Neural cell (in vitro differentiated cells): ENCODE data around the gene MKKS. TPM values are rescaled to one million over a fixed set of nuclear protein-coding genes. Genes with fewer than 3 reads are reported as not detected.

ENCODE experiments used
- H2AFZ ChIP-seq: fragments of 200-600, 300-800 bp; sonication (generic), shearing (Covaris generic); 2 replicates; pipeline ENCODE4 v1.6.0; 2014; ENCODE audit warnings: low read depth, mild to moderate bottlenecking, antibody characterized with exemption, low read length, moderate library complexity
- H3F3A ChIP-seq: fragments of 200-600 bp; shearing (Covaris generic); 2 replicates; pipeline ENCODE4 v1.6.1; 2016; ENCODE audit warnings: mild to moderate bottlenecking, moderate library complexity, mixed read lengths, antibody characterized with exemption, low read length; ENCODE audit not compliant: insufficient read depth, poor library complexity, severe bottlenecking
- H3K27ac ChIP-seq: fragments of 200-600, 300-800 bp; sonication (generic), shearing (Covaris generic); 2 replicates; pipeline ENCODE4 v1.5.1; 2014; ENCODE audit warnings: mild to moderate bottlenecking, low read length, moderate library complexity
- H3K27me3 ChIP-seq: fragments of 300-800, 200-600 bp; sonication (generic), shearing (Covaris generic); 2 replicates; pipeline ENCODE4 v1.6.0; 2014; ENCODE audit warnings: mild to moderate bottlenecking, low read depth, low read length, moderate library complexity; ENCODE audit not compliant: insufficient read depth
- H3K36me3 ChIP-seq: fragments of 300-800, 200-600 bp; sonication (generic), shearing (Covaris generic); 2 replicates; pipeline ENCODE4 v1.5.1; 2014; ENCODE audit warnings: mild to moderate bottlenecking, antibody characterized with exemption, low read length, moderate library complexity; ENCODE audit not compliant: insufficient read depth
- H3K4me2 ChIP-seq: fragments of 300-800, 200-600 bp; sonication (generic), shearing (Covaris generic); 2 replicates; pipeline ENCODE4 v1.6.0; 2014; ENCODE audit warnings: mild to moderate bottlenecking, low read length
- H3K4me3 ChIP-seq: fragments of 300-800, 200-600 bp; sonication (generic), shearing (Covaris generic); 2 replicates; pipeline ENCODE4 v1.5.1; 2014; ENCODE audit warnings: mild to moderate bottlenecking, low read length, moderate library complexity
- H3K79me2 ChIP-seq: fragments of 200-600 bp; shearing (Covaris generic); replicated peaks from 2 replicates; pipeline ENCODE4 v1.6.0; 2014; ENCODE audit warnings: mild to moderate bottlenecking, low read length, moderate library complexity; ENCODE audit not compliant: insufficient read depth
- H3K9ac ChIP-seq: fragments of 300-800, 200-600 bp; sonication (generic), shearing (Covaris generic); 2 replicates; pipeline ENCODE4 v1.6.1; 2016; ENCODE audit warnings: mild to moderate bottlenecking, low read length, mixed read lengths
- H3K9me2 ChIP-seq: fragments of 200-600 bp; shearing (Covaris generic); 2 replicates; pipeline ENCODE4 v1.6.1; 2016; ENCODE audit warnings: mild to moderate bottlenecking, low read length, mixed read lengths; ENCODE audit not compliant: insufficient read depth
- H3K9me3 ChIP-seq: fragments of 200-600, 300-800 bp; sonication (generic), shearing (Covaris generic); 2 replicates; pipeline ENCODE4 v1.6.1; 2016; ENCODE audit warnings: mild to moderate bottlenecking, mixed run types, low read length, moderate library complexity, mixed read lengths
- H4K20me1 ChIP-seq: fragments of 200-600 bp; shearing (Covaris generic); 2 replicates; pipeline ENCODE4 v1.6.1; 2016; ENCODE audit warnings: mild to moderate bottlenecking, mixed run types; ENCODE audit not compliant: insufficient read depth
- CTCF ChIP-seq: fragments of 450-650 bp; IDR thresholded peaks from 2 replicates; pipeline ENCODE4 v1.5.1; 2014; ENCODE audit warnings: antibody characterized with exemption, mild to moderate bottlenecking, moderate library complexity; ENCODE audit not compliant: poor library complexity, severe bottlenecking
- EP300 ChIP-seq: fragments of 450-650 bp; conservative IDR thresholded peaks from 2 replicates; pipeline ENCODE4 v1.6.1; 2014; ENCODE audit warnings: antibody characterized with exemption, mild to moderate bottlenecking, moderate library complexity; ENCODE audit not compliant: poor library complexity, severe bottlenecking
- EZH2 ChIP-seq: fragments of 200-600, 300-800 bp; shearing (Covaris generic), sonication (generic); IDR thresholded peaks from 2 replicates; pipeline ENCODE4 v1.6.1; 2014; ENCODE audit warnings: antibody characterized with exemption, low read length, borderline replicate concordance, mild to moderate bottlenecking; ENCODE audit not compliant: insufficient read depth, poor library complexity, severe bottlenecking
- MXI1 ChIP-seq: fragments of 450-650 bp; conservative IDR thresholded peaks from 2 replicates; pipeline ENCODE4 v1.6.1; 2014; ENCODE audit warnings: antibody characterized with exemption, mild to moderate bottlenecking; ENCODE audit not compliant: poor library complexity, severe bottlenecking
- POLR2AphosphoS5 ChIP-seq: IDR thresholded peaks from 2 replicates; pipeline ENCODE4 v1.6.1; 2012
- RAD21 ChIP-seq: fragments of 450-650 bp; conservative IDR thresholded peaks from 2 replicates; pipeline ENCODE4 v1.6.1; 2014; ENCODE audit warnings: antibody characterized with exemption, mild to moderate bottlenecking, moderate library complexity
- SMC3 ChIP-seq: fragments of 450-650 bp; conservative IDR thresholded peaks from 2 replicates; pipeline ENCODE4 v1.6.1; 2014; ENCODE audit warnings: antibody characterized with exemption, mild to moderate bottlenecking, moderate library complexity; ENCODE audit not compliant: poor library complexity
- TAF1 ChIP-seq: IDR thresholded peaks from 2 replicates; pipeline ENCODE4 v1.6.1; 2012; ENCODE audit warnings: low read depth
- polyA plus RNA-seq: library from polyadenylated mRNA; depleted of rRNA; stranded (reverse); fragments of >200 nt; gene quantifications from 2 replicates; pipeline ENCODE4 v1.2.3, GENCODE V29; 2014
- TF ChIP-seq, protein P1 (sequence below): IDR thresholded peaks from 2 replicates; pipeline ENCODE4 v1.6.1; 2012; ENCODE audit warnings: borderline replicate concordance

MKKS gene
- polyA plus RNA-seq, 1 donor from 2014 or later, result 28.0 TPM

DNA sequence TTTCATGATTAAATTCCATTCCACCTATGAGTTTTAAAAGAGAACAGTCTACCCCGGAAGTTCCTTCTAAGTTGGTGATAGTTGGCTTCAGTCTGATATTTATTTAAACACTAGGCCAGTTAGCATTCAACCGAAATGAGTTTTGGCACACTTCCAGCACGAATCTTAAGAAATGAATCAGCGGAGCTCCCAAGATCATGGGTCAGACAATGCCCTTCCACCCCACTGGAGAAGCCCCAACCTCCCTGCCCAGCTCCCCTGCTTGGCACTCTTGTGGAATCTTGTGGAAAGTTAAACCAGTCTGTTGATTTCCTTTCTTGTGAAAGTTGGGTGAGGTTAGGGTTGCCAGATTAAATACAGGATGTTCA is 64.3 kb downstream of the MKKS start:
- Histone ChIP-seq H2AFZ (no peak overlapping the region), H3K9me2 (no peaks in the 10 kb centered on the region), H3K79me2 (no peaks in the 10 kb centered on the region), H3K9ac (no peak overlapping the region), H3F3A (no peaks in the 10 kb centered on the region), H3K4me2 (no peak overlapping the region), H3K36me3 (no peaks in the 10 kb centered on the region), H3K27me3 (no peaks in the 10 kb centered on the region), H3K9me3 (no peaks in the 10 kb centered on the region), H3K27ac (no peak overlapping the region), H4K20me1 (no peaks in the 10 kb centered on the region), H3K4me3 (no peak overlapping the region)
- TF ChIP-seq, protein P1, sequence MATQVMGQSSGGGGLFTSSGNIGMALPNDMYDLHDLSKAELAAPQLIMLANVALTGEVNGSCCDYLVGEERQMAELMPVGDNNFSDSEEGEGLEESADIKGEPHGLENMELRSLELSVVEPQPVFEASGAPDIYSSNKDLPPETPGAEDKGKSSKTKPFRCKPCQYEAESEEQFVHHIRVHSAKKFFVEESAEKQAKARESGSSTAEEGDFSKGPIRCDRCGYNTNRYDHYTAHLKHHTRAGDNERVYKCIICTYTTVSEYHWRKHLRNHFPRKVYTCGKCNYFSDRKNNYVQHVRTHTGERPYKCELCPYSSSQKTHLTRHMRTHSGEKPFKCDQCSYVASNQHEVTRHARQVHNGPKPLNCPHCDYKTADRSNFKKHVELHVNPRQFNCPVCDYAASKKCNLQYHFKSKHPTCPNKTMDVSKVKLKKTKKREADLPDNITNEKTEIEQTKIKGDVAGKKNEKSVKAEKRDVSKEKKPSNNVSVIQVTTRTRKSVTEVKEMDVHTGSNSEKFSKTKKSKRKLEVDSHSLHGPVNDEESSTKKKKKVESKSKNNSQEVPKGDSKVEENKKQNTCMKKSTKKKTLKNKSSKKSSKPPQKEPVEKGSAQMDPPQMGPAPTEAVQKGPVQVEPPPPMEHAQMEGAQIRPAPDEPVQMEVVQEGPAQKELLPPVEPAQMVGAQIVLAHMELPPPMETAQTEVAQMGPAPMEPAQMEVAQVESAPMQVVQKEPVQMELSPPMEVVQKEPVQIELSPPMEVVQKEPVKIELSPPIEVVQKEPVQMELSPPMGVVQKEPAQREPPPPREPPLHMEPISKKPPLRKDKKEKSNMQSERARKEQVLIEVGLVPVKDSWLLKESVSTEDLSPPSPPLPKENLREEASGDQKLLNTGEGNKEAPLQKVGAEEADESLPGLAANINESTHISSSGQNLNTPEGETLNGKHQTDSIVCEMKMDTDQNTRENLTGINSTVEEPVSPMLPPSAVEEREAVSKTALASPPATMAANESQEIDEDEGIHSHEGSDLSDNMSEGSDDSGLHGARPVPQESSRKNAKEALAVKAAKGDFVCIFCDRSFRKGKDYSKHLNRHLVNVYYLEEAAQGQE, result no peak
- TF ChIP-seq EZH2, result no peak
- TF ChIP-seq CTCF, result no peak
- no peak for TF ChIP-seq MXI1
- no peak for TF ChIP-seq POLR2AphosphoS5
- TF ChIP-seq TAF1, result no peak
- TF ChIP-seq RAD21, result no peak
- no peak for TF ChIP-seq EP300
- TF ChIP-seq SMC3, result no peak

GRCh38 chr20:10368702-10369041 is 65.3 kb downstream of the MKKS start:
- Histone ChIP-seq H3K4me3 (no peak overlapping the region), H3K27me3 (no peaks in the 10 kb centered on the region), H3K9ac (no peak overlapping the region), H3K9me3 (no peaks in the 10 kb centered on the region), H3F3A (no peaks in the 10 kb centered on the region), H3K36me3 (no peaks in the 10 kb centered on the region), H3K4me2 (no peak overlapping the region), H3K79me2 (no peaks in the 10 kb centered on the region), H4K20me1 (no peaks in the 10 kb centered on the region), H2AFZ (no peak overlapping the region), H3K9me2 (no peaks in the 10 kb centered on the region), H3K27ac (no peak overlapping the region)
- no peak for TF ChIP-seq CTCF
- TF ChIP-seq SMC3, result no peak
- no peak for TF ChIP-seq RAD21
- no peak for TF ChIP-seq EP300
- TF ChIP-seq, protein P1, result no peak
- TF ChIP-seq TAF1, result no peak
- no peak for TF ChIP-seq MXI1
- no peak for TF ChIP-seq EZH2
- TF ChIP-seq POLR2AphosphoS5, result no peak
